A204.1 (cell line): ENCODE measurements around the gene MYO10.
"Not testable (repeated sequence)": the region's sequence is repeated elsewhere in the genome, so short reads cannot be mapped to it uniquely, and the experiment has no call there.

Experiments used
- FAIRE-seq: peaks from 2 replicates; lab custom pipeline; 2012; peaks lifted over from hg19 to GRCh38; lab: Jason Lieb, UNC

The MYO10 gene

GRCh38 chr5:16666883-16667398 is 269.1 kb downstream of the MYO10 start:
- FAIRE-seq = no peak

- no peak for FAIRE-seq
Measured at GRCh38 chr5:16666130-16666882, 269.8 kb downstream of the MYO10 start.

GRCh38 chr5:16665601-16666000 is 270.5 kb downstream of the MYO10 start:
- no peak for FAIRE-seq

GRCh38 chr5:16664368-16664767 is 271.7 kb downstream of the MYO10 start:
- FAIRE-seq = no peak

DNA sequence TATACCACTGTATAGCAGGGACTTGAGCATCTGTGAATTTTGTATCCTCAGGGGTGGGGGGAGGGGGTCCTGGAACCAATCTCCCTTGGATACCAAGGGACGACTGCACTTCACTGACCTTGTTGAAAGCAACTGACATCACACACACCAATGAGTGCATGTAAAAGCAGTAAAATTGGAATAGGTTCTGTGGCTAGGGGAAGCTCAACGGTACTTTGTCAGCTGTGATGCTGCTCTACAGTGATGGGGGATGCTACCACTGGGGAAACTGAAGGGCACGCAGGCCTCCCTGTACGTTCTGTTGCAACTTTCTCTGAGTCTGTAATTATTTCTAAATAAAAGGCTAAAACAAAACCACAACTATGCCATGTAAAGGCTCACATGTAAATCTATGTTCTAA is 272.2 kb downstream of the MYO10 start:
- no peak for FAIRE-seq

GRCh38 chr5:16661713-16662112 is 274.4 kb downstream of the MYO10 start:
- no peak for FAIRE-seq

DNA sequence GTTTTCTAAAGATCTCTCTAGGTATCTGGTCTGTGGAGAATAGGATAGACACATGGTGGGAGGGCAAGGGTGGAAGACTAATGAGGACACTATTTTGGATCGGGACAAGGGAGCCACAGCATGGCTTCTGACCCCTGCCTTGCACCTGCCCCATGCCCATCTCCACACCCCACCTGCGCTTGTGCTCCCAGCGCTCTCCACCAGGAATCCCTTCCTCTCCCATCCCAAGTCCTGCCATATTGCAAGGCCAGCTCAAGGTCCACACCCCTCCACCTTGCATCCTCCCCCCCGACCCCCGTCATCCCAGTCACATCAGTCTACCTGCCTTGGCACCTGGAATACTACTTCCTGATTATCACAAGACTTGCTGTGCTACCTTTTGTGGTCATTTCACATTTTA is 275.1 kb downstream of the MYO10 start:
- no peak for FAIRE-seq

DNA sequence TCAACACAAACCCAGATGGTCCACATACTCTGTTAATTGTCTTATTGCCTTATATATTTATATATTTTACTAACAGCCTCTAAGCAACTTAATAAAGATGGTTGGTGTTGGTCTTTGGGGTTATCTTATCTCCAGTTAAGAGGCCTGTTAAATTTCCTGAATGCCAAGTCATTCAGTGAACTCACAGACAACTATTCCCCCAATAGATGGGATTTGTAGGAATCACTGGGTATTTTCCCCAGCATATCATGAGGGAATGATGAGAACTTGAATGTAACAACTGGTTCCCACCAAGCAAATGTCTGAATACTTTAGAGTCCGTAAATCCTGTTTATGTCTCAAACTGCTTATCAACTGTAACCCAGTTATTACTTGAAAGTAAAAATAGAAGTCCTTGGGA is 276.6 kb downstream of the MYO10 start:
- FAIRE-seq = no peak

GRCh38 chr5:16656561-16657191 is 279.4 kb downstream of the MYO10 start:
- no peak for FAIRE-seq

GRCh38 chr5:16654647-16655334 is 281.3 kb downstream of the MYO10 start:
- FAIRE-seq = no peak

DNA sequence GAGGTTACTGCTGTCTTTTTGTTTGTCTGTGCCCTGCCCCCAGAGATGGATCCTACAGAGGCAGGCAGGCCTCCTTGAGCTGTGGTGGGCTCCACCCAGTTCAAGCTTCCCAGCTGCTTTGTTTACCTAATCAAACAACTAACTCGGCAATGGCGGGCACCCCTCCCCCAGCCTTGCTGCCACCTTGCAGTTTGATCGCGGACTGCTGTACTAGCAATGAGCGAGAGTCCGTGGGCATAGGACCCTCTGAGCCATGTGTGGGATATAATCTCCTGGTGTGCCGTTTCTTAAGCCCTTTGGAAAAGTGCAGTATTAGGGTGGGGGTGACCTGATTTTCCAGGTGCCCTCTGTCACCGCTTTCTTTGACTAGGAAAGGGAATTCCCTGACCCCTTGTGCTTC is 287.3 kb downstream of the MYO10 start:
- not testable (repeated sequence) for FAIRE-seq

- no peak for FAIRE-seq
Measured at GRCh38 chr5:16644301-16644889, 291.7 kb downstream of the MYO10 start.

DNA sequence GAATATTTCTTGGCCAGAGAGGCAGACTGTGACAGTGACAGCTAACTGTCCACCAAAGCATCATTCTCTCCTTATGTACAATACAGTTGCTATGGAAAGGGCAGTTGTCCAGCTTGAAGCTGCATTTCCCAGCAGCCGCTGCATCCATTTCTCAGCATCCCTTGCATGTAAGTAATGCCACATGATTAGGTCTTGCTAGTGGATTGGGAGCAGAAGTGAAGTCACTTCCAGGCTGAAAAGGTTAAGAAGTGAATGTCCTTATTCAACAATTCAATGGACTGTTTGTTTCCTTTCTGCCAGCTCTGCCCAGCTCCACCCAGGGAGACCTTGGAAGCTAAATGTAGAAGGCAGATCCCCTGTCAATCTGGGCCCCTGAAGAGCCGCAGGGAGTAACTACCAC is 293.2 kb downstream of the MYO10 start:
- FAIRE-seq = no peak

DNA sequence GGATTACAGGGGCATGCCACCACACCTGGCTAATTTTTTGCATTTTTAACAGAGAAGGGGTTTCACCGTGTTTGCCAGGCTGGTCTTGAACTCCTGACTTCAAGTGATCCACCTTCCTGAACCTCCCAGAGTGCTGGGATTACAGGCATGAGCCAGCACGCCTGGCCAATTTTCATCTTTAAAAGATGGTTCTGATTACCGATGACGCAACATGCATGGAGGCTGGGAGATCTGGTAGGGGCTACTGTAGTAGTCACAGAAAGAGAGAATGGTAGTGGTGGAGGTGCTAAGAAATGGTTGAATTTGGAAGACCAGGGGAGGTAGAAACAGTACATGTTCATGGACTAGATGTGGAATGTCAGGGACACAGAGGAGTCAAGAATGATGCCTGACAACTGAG is 296.9 kb downstream of the MYO10 start:
- FAIRE-seq = no peak

DNA sequence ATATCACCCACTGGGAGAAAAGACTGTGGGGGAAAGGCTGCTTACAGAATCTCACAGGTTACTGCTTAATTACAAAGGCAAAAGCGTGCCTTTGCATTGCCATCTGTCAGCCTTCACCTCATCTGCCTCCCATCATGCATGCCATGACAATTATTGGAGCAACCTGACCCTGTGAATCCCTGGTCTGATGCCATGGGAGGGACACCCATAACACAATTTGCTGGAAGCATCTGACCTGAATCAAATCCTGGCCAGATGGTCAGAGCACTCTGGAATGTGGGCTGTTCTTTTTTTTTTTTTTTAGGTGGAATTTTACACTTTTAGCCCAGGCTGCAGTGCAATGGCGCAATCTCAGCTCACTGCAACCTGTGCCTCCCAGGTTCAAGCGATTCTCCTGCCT is 307.7 kb downstream of the MYO10 start:
- FAIRE-seq = no peak

DNA sequence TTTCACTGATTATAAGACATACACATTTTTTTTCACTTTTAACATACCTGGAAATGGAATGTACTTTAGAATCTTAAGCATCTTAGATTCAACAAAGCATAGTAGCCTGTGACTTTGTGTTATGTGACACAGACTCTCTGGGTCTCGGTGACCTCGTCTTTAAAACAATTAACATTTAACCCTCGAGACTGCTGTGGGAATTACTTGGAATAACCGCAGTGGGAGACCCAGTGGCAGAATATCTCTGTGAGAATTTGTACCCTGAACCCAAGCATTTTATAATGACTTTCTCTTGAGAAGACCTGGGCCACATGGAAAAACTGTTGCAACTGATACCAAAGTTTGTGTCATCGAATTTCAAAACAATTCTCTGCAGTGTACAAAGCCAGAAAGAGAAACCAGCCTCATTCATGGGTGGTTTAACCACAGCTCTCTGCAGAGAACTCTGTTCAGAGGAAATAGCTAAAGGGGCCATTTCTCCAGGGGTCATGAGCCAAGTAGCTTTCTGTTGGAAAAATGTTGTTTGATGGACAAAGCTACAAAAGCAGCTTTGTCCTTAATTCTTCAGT is 309.3 kb downstream of the MYO10 start:
- FAIRE-seq = no peak

- no peak for FAIRE-seq
Measured at GRCh38 chr5:16625096-16625495, 311.0 kb downstream of the MYO10 start.

- FAIRE-seq = no peak
Measured at GRCh38 chr5:16619136-16619535, 317.0 kb downstream of the MYO10 start.

DNA sequence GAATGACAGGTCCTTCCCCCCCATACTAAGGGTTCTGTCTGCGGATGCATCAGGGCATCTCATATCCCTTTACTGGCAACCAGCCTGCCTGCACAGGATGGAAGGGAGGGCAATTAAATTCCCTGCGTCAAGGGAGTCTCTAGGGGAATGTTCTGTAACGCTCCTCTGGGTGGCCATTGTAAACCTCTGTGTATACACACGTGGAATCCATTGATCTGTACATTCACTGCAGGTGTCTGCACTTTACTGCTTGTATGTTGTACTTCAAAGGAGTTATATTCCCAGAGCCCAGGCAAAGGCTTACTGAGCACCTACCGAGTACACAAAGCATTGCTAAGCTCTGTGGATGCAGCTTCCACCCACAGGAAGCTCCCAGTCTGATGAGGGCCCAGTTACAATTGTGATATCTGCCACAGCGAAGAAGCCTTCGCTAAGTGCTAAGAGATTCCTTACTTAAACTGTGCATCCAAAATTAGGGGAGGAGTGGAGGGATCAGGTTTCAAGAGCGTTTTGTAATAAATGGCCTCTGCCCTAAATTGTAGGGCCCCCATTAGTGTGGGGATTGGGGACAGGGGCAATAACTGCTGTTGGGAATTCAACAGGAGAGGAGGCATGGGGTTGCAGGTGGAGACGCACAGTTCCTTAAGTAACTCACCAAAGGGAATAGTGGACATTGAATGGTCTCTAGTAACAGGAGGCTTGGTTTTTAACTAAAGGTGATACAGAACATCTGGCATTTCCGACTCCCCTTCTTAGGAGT is 317.8 kb downstream of the MYO10 start:
- no peak for FAIRE-seq

GRCh38 chr5:16617274-16617968 is 318.7 kb downstream of the MYO10 start:
- FAIRE-seq = no peak
